Prostate gland (tissue), 2 donors: ENCODE results near the gene SLC36A2.

ENCODE experiments used
- CTCF ChIP-seq, 4 experiments: fragments of 200-600 bp in 2 of 4; fragments of 450-650 bp in 2 of 4; sonication (generic) in 2 of 4; IDR thresholded peaks; 1 replicate in 3 of 4; 2 replicates in 1 of 4; pipeline ENCODE4 v1.5.1; 2016 to 2019; ENCODE audit warnings: antibody characterized with exemption in 4 of 4, mild to moderate bottlenecking in 2 of 4, moderate library complexity in 2 of 4
- POLR2A ChIP-seq: fragments of 450-650 bp; IDR thresholded peaks from one replicate; pipeline ENCODE4 v1.6.1; 2016; ENCODE audit warnings: antibody characterized with exemption, mild to moderate bottlenecking

GRCh38 chr5:151359391-151359790 lies 12.0 kb upstream of the SLC36A2 start:
- no peak for TF ChIP-seq POLR2A
- no peak for TF ChIP-seq CTCF (IDR thresholded peaks at IDR 0.05)
